Endothelial cell of umbilical vein (primary cell): ENCODE measurements around the gene STK32A. TPM values are rescaled to one million over a fixed set of nuclear protein-coding genes. Genes with fewer than 3 reads are reported as not detected.

ENCODE experiments used
- BruUV-seq: library from RNA; stranded (reverse); fragments of 400-500 nt; replicated peaks from 2 replicates; lab custom pipeline; 2021; lab: Mats Ljungman, UMichigan
- CTCF ChIA-PET: fragments of 300-600, 350-600 bp; sonication (Branson Sonifier 250); formaldehyde crosslinking; loops from one replicate; lab custom pipeline; 2021; ENCODE audit warnings: antibody characterized with exemption, inconsistent platforms; lab: Charles Lee
- POLR2A ChIA-PET: fragments of 300-600, 350-600 bp; sonication (Branson Sonifier 250); formaldehyde crosslinking; loops from one replicate; lab custom pipeline; 2021; ENCODE audit warnings: antibody characterized with exemption, inconsistent platforms; lab: Charles Lee
- DNase-seq: peaks from one replicate; pipeline ENCODE4 v3.0.0-alpha.2; 2011; ENCODE audit warnings: low read depth, low spot score
- FAIRE-seq: peaks from 2 replicates; lab custom pipeline; 2011; peaks lifted over from hg19 to GRCh38; lab: Jason Lieb, UNC
- H2AFZ ChIP-seq: 2 replicates; pipeline ENCODE4 v1.6.0; 2012; ENCODE audit warnings: low read depth, low read length, control low read depth, inconsistent platforms
- H3K27ac ChIP-seq: 2 replicates; pipeline ENCODE4 v1.5.1; 2011; ENCODE audit warnings: low read depth, mild to moderate bottlenecking, control low read depth, low read length, moderate library complexity; ENCODE audit not compliant: insufficient read depth
- H3K27me3 ChIP-seq, 2 experiments: 2 replicates each; pipeline versions ENCODE4 v1.6.0 to v1.6.1; 2011; ENCODE audit warnings: low read length in 2 of 2, mixed read lengths in 1 of 2; ENCODE audit not compliant: control insufficient read depth in 2 of 2, insufficient read depth in 2 of 2
- H3K36me3 ChIP-seq, 2 experiments: 2 replicates in 1 of 2; 3 replicates in 1 of 2; pipeline ENCODE4 v1.5.1; 2011; ENCODE audit warnings: low read length in 2 of 2, mild to moderate bottlenecking in 1 of 2, moderate library complexity in 1 of 2; ENCODE audit not compliant: control insufficient read depth in 2 of 2, insufficient read depth in 2 of 2; ENCODE audit errors: extremely low read depth in 1 of 2
- H3K4me1 ChIP-seq: 3 replicates; pipeline ENCODE4 v1.5.1; 2011; ENCODE audit warnings: mild to moderate bottlenecking, low read length; ENCODE audit not compliant: control insufficient read depth, insufficient read depth; ENCODE audit errors: extremely low read depth
- H3K4me2 ChIP-seq: 2 replicates; pipeline ENCODE4 v1.6.1; 2011; ENCODE audit warnings: low read length, control low read depth, mixed read lengths; ENCODE audit not compliant: insufficient read depth
- H3K4me3 ChIP-seq, 3 experiments: fragments of 200-600 bp in 1 of 3; sonication (generic), shearing (Covaris generic) in 1 of 3; replicated peaks in 1 of 3; 2 replicates each; pipeline ENCODE4 v1.5.1; 2011 to 2016; ENCODE audit warnings: control low read depth in 3 of 3, low read length in 3 of 3, mild to moderate bottlenecking in 2 of 3, inconsistent platforms in 1 of 3, low read depth in 1 of 3, moderate library complexity in 1 of 3; ENCODE audit not compliant: insufficient read depth in 1 of 3
- H3K79me2 ChIP-seq: 2 replicates; pipeline ENCODE4 v1.6.0; 2012; ENCODE audit warnings: low read length, inconsistent platforms; ENCODE audit not compliant: control insufficient read depth, insufficient read depth
- H3K9ac ChIP-seq: replicated peaks from 2 replicates; pipeline ENCODE3; 2011; ENCODE audit warnings: low read length, control low read depth; ENCODE audit not compliant: insufficient read depth; ENCODE audit errors: extremely low read depth
- H3K9me1 ChIP-seq: replicated peaks from 3 replicates; pipeline ENCODE4 v1.6.0; 2011; ENCODE audit warnings: mild to moderate bottlenecking, low read length; ENCODE audit not compliant: control insufficient read depth, insufficient read depth; ENCODE audit errors: extremely low read depth
- H3K9me3 ChIP-seq: replicated peaks from 2 replicates; pipeline ENCODE4 v1.5.1; 2012; ENCODE audit warnings: low read length, inconsistent platforms; ENCODE audit not compliant: control insufficient read depth, insufficient read depth
- H4K20me1 ChIP-seq: replicated peaks from 2 replicates; pipeline ENCODE3; 2011; ENCODE audit warnings: mild to moderate bottlenecking, low read length; ENCODE audit not compliant: control insufficient read depth, insufficient read depth; ENCODE audit errors: extremely low read depth
- EZH2 ChIP-seq: IDR thresholded peaks from 2 replicates; pipeline ENCODE4 v1.6.1; 2012; ENCODE audit warnings: borderline replicate concordance, low read depth, mild to moderate bottlenecking, moderate library complexity, low read length, inconsistent platforms; ENCODE audit not compliant: severe bottlenecking
- FOS ChIP-seq: IDR thresholded peaks from 2 replicates; pipeline ENCODE4 v1.6.1; 2011; ENCODE audit warnings: mild to moderate bottlenecking, low read length, moderate library complexity, borderline replicate concordance; ENCODE audit not compliant: insufficient read depth
- GATA2 ChIP-seq: IDR thresholded peaks from 2 replicates; pipeline ENCODE4 v1.7.0; 2011; ENCODE audit warnings: low read depth, mild to moderate bottlenecking, moderate library complexity, mixed read lengths, low read length; ENCODE audit not compliant: insufficient read length, insufficient read depth
- JUN ChIP-seq: IDR thresholded peaks from 2 replicates; pipeline ENCODE4 v1.6.1; 2011; ENCODE audit warnings: borderline replicate concordance, low read depth; ENCODE audit not compliant: insufficient read length, insufficient read depth
- MYC ChIP-seq: IDR thresholded peaks from one replicate; pipeline ENCODE4 v1.6.1; 2011; ENCODE audit warnings: mild to moderate bottlenecking, low read depth, low read length
- POLR2A ChIP-seq: IDR thresholded peaks from 2 replicates; pipeline ENCODE4 v1.6.1; 2012; ENCODE audit warnings: low read depth, mild to moderate bottlenecking, control low read depth, low read length
- POLR2AphosphoS5 ChIP-seq: IDR thresholded peaks from 2 replicates; pipeline ENCODE4 v1.6.1; 2012; ENCODE audit warnings: low read depth, mild to moderate bottlenecking, control low read depth, low read length, moderate library complexity; ENCODE audit not compliant: insufficient read depth
- dilution Hi-C: fragments of 300-500 bp; cut with MboI; formaldehyde crosslinking; loops from one replicate; pipeline ENCODE4 v1.15.0; 2019; ENCODE audit warnings: low sequenced_read_pairs; ENCODE audit not compliant: extremely low pct_ligation_motif_present
- intact Hi-C: fragments of 100-400 bp; cut with micrococcal nuclease; formaldehyde crosslinking; loops from one replicate; pipeline ENCODE4 v1.10.0; 2022
- polyA plus RNA-seq, 4 experiments: library from polyadenylated mRNA; depleted of rRNA in 3 of 4; stranded (reverse) in 3 of 4; unstranded in 1 of 4; fragments of >200 nt; gene quantifications; 2 replicates each; pipeline versions ENCODE4 v1.2.1 to v1.2.3, GENCODE V29; 2011 to 2012; ENCODE audit warnings: missing spikeins in 1 of 4
- total RNA-seq: library from RNA; stranded (reverse); gene quantifications from 2 replicates; pipeline ENCODE4 v1.2.3, GENCODE V29; 2021
- TF ChIP-seq, protein P1 (sequence below), 2 donors: IDR thresholded peaks; 1 replicate in 1 of 2; 2 replicates in 1 of 2; pipeline ENCODE4 v1.5.1; 2011; ENCODE audit warnings: low read length in 2 of 2, mild to moderate bottlenecking in 2 of 2, moderate library complexity in 2 of 2, control low read depth in 1 of 2, inconsistent platforms in 1 of 2, low read depth in 1 of 2; ENCODE audit not compliant: insufficient read depth in 1 of 2; ENCODE audit errors: extremely low read depth in 1 of 2
- TF ChIP-seq, protein P2 (sequence below): IDR thresholded peaks from 2 replicates; pipeline ENCODE4 v1.6.1; 2011; ENCODE audit not compliant: insufficient read depth, insufficient read length

Gene STK32A
- total and polyA plus RNA-seq, 2 donors (not counting 3 experiments of a cell fraction or from before 2014, with no cell fraction given): not detected

DNA sequence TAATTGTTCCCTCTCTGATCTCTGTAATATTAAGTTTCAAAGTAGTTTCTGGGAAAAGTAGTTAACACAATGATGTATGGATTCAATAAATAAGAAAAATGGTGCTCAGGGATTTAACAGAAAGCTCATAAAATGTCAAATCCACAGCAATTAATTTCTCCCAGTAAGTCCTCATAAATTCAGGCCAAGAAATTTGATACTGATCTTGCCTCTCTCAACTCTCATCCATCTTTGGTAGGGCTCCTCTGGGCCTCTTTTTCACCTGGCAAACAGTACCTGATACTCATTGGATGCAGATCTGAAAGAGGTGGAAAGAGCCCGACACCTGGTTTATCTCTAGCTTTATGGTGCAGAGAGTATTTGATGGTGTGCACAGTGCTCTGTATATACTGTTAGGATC, 106.1 kb downstream of the STK32A start:
- no peaks in the 10 kb centered on the region for H3K9me1 ChIP-seq
- H3K27me3 ChIP-seq: peaks cover 7 to 8% of the 10 kb centered on the region in 2 experiments
- H3K79me2 ChIP-seq: no peaks in the 10 kb centered on the region
- TF ChIP-seq EZH2: no peak
- TF ChIP-seq, protein P1, sequence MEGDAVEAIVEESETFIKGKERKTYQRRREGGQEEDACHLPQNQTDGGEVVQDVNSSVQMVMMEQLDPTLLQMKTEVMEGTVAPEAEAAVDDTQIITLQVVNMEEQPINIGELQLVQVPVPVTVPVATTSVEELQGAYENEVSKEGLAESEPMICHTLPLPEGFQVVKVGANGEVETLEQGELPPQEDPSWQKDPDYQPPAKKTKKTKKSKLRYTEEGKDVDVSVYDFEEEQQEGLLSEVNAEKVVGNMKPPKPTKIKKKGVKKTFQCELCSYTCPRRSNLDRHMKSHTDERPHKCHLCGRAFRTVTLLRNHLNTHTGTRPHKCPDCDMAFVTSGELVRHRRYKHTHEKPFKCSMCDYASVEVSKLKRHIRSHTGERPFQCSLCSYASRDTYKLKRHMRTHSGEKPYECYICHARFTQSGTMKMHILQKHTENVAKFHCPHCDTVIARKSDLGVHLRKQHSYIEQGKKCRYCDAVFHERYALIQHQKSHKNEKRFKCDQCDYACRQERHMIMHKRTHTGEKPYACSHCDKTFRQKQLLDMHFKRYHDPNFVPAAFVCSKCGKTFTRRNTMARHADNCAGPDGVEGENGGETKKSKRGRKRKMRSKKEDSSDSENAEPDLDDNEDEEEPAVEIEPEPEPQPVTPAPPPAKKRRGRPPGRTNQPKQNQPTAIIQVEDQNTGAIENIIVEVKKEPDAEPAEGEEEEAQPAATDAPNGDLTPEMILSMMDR (IDR thresholded peaks at IDR 0.05; ENCODE audit: extremely low read depth in 1 of 2, insufficient read depth in 1 of 2, low read depth in 1 of 2, low read length in 2 of 2): no peak
- TF ChIP-seq FOS: no peak
- TF ChIP-seq MYC: no peak
- TF ChIP-seq POLR2AphosphoS5: no peak
- no peak for TF ChIP-seq GATA2
- TF ChIP-seq, protein P2, sequence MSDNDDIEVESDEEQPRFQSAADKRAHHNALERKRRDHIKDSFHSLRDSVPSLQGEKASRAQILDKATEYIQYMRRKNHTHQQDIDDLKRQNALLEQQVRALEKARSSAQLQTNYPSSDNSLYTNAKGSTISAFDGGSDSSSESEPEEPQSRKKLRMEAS: no peak
- TF ChIP-seq JUN: no peak
- TF ChIP-seq POLR2A: no peak
- no peak overlapping the region for H3K9ac ChIP-seq
- no peak overlapping the region for H2AFZ ChIP-seq
- no peak for FAIRE-seq
- intact Hi-C loops: no loop called here
- POLR2A ChIA-PET: no interaction called here
- no peaks in the 10 kb centered on the region for H4K20me1 ChIP-seq
- no peak overlapping the region for H3K27ac ChIP-seq
- no peaks in the 10 kb centered on the region for H3K4me1 ChIP-seq
- no TSS peak for BruUV-seq
- dilution Hi-C loops: no loop called here
- H3K4me2 ChIP-seq: no peak overlapping the region
- no peaks in the 10 kb centered on the region for H3K36me3 ChIP-seq
- DNase-seq: no peak
- CTCF ChIA-PET: interaction anchor here (0.6 to 1.9 kb wide), 3 partner anchors 10 to 237 kb away, joined by 3 to 4 read pairs (median 4); no protein-coding TSS in a partner anchor
- no peaks in the 10 kb centered on the region for H3K9me3 ChIP-seq
- no peak overlapping the region for H3K4me3 ChIP-seq
